HuH-7 (cell line): ENCODE data around the gene OMA1.
"Not testable (repeated sequence)": the region's sequence is repeated elsewhere in the genome, so short reads cannot be mapped to it uniquely, and the experiment has no call there.

Experiments
- DNase-seq: peaks from one replicate; pipeline ENCODE4 v3.0.0; 2011; ENCODE audit warnings: low spot score

Gene OMA1

DNA sequence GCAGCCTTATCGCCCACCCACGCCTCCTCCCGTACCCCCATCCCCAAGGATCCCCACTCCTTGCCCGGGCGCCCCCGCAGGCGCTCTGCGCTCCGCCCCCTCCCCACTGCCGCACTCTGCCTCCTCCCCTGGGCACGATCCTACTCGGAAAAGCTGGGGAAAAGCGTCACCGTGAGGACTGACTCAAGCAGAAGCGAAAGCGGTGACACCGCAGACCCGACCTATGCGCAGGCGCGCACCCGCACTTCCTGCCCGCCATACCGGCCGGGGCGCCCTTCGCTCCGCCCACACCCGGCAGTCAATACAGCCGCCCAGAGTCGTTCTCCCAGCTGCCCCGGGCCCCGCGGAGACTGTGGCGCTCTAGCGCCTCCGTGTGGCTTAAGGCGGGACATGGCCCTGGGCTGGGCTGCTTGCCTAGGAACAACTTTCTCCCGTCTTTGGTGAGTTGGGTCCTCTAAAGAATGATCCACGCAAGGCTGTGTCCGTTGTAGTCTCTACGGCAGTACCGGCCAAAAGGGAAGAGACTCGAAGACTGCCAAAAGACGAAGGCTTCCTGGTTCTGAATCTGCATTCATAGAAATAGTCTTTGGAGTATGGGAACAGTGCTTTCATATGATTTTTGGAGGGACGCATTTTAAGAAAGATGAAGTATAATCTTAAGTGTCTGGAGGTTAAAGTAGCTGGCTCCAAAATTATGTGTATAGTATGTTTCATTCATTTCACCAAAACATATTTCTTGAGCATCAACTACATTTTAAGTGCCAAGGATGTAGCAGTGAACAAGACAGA, at the start of gene OMA1:
Gene OMA1, minus strand, starts transcription at position 207 of the 789 bp plus-strand sequence. CDS start 7,432 bp downstream, outside the sequence.
- peak; percentile 83 for DNase-seq

DNA sequence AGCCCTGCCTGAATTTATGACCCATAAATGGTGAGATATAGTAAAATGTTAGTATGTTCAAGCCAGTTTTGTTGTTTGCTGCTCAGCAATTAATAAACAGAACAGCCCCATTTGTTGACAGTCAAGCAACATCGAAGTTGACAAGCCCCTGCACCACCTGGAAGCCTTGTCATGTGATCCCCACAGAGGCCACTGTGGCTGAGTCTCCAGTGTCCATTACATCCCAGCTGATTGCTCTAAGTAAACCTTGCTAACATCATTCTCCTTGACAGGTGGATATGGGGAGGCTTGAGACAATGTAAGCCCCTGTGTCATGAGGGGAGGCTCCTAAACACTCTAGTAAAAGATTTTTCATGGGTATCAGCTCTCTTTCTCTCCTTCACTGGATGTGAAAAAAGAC, 48.0 kb upstream of the OMA1 start:
- DNase-seq = no peak

DNA sequence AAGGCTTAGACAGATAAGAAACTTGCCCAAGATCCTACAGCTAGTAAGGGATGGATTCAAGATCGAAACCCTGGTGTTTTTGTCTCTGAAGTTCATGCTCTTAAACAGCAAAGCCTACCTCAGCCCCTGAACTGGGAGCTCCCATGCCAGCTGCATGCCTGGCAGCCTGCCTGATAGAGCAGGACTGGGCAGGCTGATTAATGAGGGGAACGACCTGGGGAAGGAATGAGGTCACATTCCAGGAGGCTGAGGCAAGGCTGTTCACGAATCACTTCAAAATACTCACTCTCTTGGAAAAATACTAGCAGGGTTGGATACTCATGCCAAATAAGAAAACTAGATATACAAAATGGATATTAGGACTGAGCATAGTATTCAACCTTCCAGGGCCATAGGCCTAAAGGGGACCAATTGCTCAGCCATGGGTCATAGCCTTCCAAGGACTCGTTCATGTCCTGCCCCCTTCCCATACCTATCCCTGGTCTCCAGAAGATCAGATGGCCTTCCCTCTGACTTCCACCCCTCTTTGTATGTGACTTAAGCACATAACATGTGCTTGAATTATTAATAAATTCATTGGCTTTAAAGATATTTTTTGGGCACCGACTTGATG, 46.1 kb upstream of the OMA1 start:
- no peak for DNase-seq

DNA sequence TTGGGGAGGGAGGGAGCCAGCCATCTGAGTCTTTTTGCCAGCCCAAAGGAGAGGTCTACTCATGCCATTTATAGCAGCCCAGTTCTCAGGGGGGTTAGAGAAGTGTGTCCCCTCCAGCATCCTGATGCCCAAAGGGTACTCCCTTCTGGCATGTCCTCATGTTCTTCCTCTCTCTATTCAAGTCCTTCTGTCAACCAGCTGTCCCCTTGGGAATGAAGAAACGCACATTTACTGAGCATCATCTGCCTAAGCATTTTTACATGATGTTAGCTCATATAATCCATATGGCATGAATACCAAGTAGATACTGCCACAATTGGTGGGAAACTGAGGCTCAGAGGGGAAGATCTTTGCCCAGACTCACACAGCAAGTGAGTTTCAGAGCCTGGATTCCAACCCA, 45.3 kb upstream of the OMA1 start:
- no peak for DNase-seq

DNA sequence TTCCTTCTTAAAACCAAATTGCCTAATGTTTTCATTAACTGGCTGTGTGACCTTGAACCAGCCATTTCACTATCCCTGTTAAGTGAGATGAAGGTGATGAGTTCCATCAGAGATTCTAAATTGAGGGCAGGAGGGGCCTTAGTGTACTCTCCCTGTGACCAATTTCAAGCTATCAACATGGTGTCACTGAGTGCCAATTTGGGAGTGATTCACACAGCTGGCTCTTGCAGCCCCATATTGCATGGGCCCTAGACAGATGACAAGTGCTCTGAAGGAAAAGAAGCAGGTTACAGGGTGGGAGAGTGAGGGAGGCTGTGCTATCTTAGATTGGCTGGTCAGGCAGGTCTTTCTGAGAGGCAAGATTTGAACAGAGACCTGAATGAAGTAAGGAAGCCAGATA, 43.5 kb upstream of the OMA1 start:
- no peak for DNase-seq

DNA sequence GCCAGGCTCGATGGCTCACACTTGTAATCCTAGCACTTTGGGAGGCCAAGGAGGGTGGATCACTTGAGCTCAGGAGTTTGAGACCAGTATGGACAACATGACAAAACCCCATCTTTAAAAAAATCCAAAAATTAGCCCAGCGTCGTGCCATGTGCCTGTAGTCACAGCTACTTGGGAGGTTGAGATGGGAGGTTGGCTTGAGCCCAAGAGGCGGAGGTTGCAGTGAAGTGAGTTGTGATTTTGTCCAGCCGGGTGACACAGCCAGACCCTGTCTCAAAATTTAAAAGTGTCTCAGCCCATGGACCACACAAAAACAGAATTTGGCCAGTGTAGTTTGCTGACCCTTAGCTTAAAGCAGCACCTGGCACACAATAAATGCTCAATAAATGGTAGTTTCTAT, 41.9 kb upstream of the OMA1 start:
- no peak for DNase-seq

DNA sequence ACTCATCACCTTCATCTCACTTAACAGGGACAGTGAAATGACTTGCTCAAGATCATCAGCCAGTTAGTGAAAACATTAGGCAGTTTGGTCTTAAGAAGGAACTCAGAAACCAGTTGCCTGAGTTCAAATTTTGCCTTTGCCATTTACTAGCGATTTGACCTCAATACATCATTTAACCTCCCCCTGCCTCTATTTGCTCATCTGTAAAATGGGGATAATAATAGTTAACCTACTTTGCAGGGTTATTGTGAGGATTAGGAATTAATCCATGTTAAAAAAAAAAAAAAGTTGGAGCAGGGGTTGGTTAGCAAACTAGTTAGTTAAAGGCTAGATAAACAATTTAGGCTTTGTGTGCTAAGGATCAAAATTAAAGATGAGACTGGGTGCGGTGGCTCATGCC, 41.1 kb upstream of the OMA1 start:
- no peak for DNase-seq

DNA sequence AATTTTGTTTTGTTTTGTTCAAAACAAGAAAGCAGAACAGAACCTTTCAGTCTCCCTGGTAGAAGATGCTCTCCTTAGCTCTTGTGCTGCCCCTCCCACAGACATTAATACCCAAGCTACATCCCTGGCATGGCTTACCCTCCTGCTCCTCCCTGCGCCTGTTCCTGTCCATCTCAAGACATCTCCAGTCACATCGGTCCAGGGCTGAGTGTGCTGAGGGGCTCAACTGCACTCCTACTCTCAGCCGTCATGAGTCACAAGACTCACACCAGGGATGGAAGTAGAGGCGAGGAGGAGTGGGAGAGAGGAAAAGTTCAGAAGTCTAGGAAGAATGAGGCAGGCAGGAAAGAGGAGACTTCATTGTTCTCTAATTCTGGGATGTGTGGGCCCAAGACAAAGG, 39.7 kb upstream of the OMA1 start:
- no peak for DNase-seq

DNA sequence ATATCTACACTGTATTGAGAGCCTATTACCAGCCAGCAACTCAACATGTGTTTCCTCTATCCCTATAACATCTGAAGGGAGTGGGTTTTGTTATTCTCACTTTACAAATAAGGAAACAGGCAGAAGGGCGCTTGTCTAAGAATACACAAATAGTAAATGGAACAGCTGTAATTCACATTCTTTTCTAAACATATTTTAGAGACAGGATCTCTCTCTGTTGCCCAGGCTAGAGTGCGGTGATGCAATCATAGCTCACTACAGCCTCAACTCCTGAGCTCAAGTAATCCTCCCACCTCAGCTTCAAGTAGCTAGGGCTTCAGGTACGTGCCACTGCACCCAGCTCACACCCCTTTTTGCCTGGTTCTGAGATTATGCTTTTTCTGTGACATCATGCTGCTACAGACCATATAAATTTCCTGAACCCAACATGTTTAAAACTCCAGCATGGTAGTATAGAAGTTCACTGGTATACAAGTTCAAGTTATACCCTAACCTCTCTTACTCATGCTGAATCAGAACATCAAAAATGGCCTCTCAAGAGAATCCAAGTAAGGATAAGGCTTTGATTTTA, 39.1 kb upstream of the OMA1 start:
- no peak for DNase-seq

DNA sequence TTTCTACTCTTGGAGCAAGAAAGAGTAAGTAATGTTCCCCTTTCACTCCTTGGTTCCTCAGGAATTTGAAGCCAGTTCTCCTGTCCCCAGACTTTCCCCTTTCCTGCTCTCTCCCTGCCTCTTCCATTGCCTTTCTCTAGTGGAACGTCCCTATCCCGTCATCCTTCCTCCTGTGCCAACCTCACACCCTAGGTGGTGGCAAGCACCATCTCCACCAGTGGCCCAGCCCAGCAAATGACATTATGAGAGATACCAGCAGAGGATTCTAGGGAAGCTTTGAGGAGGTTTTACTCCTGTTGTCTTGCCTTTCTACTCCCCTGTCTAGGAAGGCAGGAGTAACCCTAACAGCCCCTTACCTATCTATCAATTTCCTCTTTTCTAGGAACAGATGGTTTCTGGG, 38.6 kb upstream of the OMA1 start:
- DNase-seq = no peak

DNA sequence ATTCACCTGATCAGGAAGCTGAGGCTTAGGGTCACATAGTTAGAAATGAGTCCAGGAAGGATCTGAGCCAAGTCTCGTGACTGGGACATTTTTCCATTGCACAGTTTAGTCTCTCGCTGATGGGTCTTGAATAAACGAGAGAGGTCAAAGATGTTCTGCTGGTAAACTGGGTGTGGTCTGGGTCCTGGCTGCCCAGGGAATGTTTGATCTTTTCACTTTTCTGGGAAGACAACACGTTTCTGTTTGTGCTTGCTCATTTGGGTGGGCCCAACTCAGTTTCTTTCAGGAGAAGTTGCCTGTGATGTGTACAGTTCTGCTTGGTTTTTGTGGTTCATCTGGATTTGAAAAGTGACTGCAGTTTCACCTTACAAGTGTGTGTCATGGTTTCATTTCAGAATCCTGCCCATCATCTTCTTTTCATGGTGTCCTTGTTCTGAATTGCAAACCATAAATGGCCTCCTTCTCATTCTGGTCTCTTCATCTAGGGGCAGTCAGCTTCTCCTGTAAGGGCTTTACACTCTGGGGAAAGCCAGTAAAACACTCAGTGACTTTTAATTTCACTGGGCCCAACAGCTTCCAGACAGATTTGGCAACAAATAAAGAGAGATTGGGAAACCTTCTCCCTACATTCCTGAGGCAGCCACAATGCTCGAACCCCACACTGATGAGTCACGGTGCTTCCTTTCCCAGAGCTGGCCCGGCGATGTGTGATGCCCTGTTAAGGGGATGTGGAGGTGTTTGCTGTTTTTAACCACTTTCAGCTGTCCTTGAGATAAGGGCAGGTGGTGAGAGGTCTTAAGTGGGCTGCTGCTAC, 37.8 kb upstream of the OMA1 start:
- peak; percentile 52 for DNase-seq

DNA sequence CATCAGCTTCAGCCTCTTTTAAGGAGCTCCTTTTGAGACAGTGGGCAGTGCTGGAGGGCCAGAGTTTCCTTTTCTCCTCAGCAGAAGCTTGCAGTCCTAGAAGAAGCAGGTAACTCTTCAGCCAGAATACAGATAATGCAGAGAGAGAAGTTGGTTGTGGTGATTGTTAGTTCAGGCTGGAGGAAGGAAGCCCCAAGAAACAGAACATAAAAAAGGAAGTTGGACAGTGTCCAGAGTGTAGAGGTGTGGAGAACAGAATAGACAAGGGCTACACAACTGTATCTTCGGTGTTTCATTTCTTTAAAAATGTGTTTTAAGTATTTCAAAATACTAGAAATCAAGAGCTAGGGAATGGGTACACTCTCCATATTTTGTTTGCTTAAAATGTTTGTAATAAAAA, 37.0 kb upstream of the OMA1 start:
- DNase-seq = no peak

DNA sequence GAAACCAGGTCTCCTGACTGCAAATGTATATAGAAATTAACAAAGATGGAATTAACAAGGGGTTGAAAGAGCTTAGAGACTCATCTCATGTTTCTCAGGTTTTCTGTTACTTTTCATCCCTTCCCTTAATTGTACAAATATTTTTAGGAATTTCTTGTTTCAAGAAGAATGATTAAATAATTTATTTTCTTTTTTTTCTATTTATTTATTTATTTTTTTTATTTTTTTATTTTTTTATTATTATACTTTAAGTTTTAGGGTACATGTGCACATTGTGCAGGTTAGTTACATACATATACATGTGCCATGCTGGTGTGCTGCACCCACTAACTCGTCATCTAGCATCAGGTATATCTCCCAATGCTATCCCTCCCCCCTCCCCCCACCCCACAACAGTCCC, 35.6 kb upstream of the OMA1 start:
- DNase-seq = not testable (repeated sequence)

DNA sequence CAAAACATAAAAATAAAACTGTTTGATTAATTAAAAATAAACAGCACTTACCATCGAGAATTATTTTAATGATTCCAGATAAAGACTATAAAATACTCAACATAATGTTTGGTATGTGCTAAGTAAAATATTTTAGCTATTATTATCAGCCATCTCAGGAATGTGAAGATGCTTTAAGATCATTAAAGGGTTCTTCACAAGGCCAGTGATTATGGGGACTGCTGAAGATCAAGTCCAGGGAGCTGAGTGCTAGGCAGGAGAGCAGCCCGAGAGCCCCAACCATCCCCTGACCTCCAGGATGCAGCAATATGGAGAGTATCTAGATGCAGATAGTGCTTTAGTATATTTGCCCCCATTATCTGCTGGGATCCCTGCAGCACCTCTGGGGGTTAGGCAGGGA, 35.1 kb upstream of the OMA1 start:
- no peak for DNase-seq

DNA sequence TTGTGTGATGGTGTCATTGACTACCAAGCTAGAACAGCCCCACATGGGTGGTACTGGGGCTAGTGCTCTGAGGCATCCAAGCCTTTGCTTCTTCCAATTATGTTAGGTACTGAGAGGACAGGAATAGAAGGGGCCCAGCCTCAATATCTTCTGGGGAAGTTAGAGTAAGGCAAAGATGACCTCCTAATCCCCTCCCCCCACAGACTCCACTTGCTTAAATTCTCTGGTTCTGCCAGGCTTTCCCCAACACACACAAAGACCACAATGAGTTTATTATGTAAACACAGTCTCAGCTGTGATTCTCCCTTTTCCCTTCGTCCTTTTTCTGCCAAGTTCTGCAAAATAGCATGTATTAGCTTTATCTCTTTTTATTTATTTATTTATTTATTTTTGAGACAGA, 33.7 kb upstream of the OMA1 start:
- no peak for DNase-seq

DNA sequence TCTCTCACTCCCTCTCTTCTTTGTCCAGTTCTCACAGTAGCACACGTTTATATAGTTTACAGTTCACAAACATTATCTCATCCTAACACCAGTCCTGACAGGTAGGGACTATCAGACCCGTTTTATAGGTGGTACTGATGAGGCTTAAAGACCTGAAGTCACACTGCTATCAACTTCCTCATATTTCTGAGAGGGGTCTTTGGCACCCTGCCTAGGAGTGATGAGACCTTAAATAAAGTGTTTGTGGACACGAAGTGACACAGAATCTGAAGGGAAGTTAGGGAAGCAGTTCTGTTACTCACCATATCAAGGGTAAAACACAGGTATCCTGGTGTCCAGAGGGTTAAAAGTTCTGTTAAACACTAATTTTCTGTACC, 31.1 kb upstream of the OMA1 start:
- no peak for DNase-seq

DNA sequence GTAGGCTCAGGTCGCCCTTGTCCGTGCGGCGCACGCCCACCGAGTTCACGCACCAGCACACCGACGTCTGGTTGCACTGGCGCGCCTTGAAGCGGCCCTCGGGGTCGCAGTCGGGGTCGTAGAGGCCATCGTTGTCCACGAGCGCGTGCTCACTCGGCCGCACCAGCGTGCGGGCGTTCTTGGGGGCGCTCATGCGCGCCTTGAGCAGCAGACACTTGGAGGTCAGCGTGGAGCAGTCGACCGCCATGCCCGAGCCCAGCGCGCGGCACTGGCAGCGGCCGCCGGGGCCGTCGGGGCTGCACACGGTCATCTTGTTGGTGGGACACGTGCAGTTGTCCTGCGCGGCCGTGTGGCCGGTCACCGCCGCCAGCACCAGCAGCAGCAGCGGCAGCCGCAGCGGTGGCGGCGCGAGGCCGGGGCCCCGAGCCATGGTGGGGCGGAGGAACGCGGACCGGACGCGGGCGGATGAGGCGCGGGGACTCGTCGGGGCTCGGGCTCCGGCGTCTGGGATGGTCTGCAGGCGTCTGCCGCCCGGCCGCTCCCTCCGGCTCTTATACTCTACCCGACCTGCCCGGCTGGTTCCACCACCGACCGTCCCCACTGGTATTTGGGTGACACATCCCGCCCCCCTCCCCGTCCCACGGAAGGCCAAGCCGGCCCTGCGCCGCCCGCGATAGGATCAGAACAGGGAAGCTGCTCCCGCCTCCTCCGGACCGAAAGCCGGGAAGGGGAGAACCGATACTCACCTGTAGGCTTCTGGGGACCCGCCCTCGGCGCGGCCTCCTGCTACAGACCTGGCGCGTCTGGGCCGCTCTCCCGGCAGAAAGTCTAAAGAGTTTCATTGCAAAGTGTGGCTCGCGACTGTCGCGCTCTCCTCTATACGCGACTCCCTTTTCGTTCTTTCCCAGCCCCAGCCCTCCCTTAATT, 30.5 kb upstream of the OMA1 start, which contains the start of gene TACSTD2:
Gene TACSTD2, minus strand, starts transcription at position 526 of the 927 bp plus-strand sequence. Its CDS starts 96 bp downstream, at position 430.
- DNase-seq = no peak

DNA sequence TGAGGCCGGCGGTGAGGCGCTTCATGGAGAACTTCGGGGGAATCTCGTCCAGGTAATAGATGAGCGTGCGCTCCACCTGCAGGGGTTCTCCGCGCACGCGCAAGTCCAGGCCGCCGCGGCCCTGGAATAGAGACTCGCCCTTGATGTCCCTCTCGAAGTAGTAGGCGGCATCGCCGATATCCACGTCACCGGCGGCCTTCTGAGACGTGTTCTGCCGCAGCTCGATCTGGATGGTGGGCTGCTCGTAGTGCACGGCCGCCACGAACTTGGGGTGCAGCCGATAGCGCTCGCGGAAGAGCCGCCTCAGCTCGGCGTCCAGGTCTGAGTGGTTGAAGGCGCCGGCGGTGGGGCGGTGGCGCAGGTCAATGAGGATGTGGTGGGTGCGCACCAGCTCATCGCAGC, 29.8 kb upstream of the OMA1 start:
- DNase-seq = no peak

DNA sequence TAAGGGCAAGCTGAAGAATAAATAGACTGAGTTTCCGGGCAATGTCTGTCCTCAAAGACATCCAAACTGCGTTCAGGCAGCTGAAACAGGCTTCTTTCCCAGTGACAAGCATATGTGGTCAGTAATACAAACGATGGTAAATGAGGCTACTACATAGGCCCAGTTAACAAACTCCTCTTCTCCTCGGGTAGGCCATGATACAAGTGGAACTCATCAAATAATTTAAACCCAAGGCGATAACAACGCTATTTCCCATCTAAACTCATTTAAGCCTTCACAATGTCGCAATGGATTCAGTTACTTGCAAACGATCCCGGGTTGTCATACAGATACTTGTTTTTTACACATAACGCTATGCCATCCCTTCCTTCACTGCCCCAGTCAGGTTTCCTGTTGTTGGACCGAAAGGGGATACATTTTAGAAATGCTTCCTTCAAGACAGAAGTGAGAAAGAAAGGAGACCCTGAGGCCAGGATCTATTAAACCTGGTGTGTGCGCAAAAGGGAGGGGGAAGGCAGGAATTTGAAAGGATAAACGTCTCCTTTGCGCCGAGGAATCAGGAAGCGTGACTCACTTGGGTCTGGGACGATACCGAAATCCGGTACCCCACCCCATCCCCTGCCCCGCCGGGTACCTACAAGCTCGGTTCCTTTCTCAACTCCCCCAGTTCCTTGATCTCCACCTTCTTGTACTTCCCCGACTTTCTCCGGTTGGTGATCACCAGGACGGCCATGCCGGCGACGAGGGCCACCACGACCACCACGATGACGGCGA, 29.2 kb upstream of the OMA1 start:
- no peak for DNase-seq

DNA sequence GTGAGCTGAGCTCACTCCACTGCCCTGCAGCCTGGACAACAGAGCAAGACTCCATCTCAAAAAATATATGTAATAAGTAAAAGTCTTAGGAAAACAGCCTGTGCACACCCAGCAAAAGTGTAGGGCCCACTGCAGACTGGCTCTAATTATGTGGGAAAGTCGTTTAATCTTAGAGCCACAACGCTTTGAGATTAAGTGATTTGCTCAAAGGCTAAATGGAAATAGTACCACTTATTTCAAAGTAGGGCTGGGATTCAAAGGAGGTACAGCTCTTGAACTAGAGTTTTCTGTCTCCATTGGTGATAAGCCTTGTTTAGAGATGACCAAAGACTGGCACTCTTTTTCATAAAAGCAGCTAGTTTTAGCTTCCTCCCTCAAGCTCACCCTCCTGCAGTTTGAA, 28.3 kb upstream of the OMA1 start:
- no peak for DNase-seq
